Kidney epithelial cell (primary cell): ENCODE results near the gene RND3. TPM values are rescaled to one million over a fixed set of nuclear protein-coding genes. Genes with fewer than 3 reads are reported as not detected.
A peak's percentile ranks its signal among the peaks of the same experiment; 100 is the strongest.

ENCODE experiments used
- DNase-seq: peaks from one replicate; pipeline ENCODE4 v3.0.0-alpha.2; 2010; ENCODE audit warnings: low read depth
- H3K27me3 ChIP-seq: 2 replicates; pipeline ENCODE4 v1.6.0; 2011; ENCODE audit warnings: low read length; ENCODE audit not compliant: control insufficient read depth, insufficient read depth
- H3K36me3 ChIP-seq: 2 replicates; pipeline ENCODE4 v1.5.1; 2011; ENCODE audit warnings: low read length; ENCODE audit not compliant: control insufficient read depth, insufficient read depth
- H3K4me3 ChIP-seq: 2 replicates; pipeline ENCODE4 v1.5.1; 2011; ENCODE audit warnings: low read depth, mild to moderate bottlenecking, control low read depth, low read length
- total RNA-seq: library from RNA; depleted of rRNA; stranded (reverse); fragments of >200 nt; gene quantifications from 2 replicates; pipeline ENCODE4 v1.2.3, GENCODE V29; 2015
- TF ChIP-seq, protein P1 (sequence below): IDR thresholded peaks from 2 replicates; pipeline ENCODE4 v1.5.1; 2011; ENCODE audit warnings: mild to moderate bottlenecking, moderate library complexity, low read length, control low read depth, inconsistent platforms; ENCODE audit not compliant: insufficient read depth, poor library complexity, severe bottlenecking

RND3 gene
- total RNA-seq, 1 donor from 2014 or later: 259 TPM

DNA sequence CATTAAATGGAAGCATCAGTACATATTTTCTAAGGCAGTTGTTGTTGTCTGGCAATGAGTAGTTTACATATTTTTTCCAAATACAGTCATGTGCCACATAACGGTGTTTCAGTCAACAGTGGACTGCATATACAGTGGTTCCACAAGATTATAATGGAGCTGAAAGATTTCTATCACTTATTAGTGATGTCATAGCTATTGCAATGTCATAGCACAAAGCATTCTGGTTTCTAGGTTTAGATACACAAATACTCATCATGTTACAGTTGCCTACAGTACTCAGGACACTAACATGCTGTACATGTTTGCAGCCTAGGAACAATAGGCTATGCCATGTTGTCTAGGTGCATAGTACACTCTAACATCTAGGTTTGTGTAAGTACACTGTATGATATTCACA, 45.0 kb downstream of the RND3 start:
- Histone ChIP-seq H3K4me3 (no peak overlapping the region), H3K36me3 (no peaks in the 10 kb centered on the region), H3K27me3 (no peaks in the 10 kb centered on the region)
- no peak for DNase-seq
- TF ChIP-seq, protein P1, sequence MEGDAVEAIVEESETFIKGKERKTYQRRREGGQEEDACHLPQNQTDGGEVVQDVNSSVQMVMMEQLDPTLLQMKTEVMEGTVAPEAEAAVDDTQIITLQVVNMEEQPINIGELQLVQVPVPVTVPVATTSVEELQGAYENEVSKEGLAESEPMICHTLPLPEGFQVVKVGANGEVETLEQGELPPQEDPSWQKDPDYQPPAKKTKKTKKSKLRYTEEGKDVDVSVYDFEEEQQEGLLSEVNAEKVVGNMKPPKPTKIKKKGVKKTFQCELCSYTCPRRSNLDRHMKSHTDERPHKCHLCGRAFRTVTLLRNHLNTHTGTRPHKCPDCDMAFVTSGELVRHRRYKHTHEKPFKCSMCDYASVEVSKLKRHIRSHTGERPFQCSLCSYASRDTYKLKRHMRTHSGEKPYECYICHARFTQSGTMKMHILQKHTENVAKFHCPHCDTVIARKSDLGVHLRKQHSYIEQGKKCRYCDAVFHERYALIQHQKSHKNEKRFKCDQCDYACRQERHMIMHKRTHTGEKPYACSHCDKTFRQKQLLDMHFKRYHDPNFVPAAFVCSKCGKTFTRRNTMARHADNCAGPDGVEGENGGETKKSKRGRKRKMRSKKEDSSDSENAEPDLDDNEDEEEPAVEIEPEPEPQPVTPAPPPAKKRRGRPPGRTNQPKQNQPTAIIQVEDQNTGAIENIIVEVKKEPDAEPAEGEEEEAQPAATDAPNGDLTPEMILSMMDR: no peak

DNA sequence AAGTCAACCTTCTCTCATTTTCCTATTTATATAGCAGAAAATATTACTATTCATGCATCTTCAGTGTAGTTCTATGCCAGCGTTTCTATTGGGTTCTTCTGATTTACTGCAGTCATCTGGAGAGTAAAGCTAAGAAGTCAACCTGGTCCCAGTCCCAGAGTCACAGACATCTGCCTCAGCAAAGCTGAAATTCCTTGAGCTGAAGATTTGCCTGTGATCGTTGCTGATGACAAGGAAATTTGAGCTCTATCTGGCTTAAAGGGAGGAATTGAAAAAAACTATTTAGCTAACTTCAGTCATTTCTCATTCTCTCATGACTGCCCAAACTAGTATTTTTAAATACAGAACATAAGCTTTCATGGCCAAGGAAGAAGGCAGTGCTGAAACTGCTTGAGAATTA, 45.7 kb downstream of the RND3 start:
- Histone ChIP-seq H3K27me3 (no peaks in the 10 kb centered on the region), H3K36me3 (no peaks in the 10 kb centered on the region), H3K4me3 (no peak overlapping the region)
- DNase-seq: no peak
- TF ChIP-seq, protein P1: no peak

DNA sequence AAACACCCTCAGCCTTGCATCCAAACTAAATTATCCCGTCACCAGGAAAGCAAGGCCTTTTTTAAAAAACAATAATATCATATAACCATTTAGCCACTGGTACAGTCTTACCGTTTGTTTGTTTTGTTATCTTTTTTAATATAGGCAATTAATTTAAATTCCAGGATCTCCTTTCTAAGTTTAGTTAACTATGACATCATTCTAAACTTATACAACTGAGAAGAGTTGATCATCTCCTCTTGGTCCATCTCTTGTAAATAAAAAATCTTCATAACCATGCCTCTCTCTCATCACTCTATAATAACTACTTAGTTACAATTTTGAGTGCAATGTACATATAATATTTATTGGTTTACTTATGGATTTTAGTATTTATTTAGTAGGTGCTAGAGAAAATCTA, 46.2 kb downstream of the RND3 start:
- no peak for DNase-seq
- TF ChIP-seq, protein P1: no peak
- Histone ChIP-seq H3K36me3 (no peaks in the 10 kb centered on the region), H3K27me3 (no peaks in the 10 kb centered on the region), H3K4me3 (no peak overlapping the region)

GRCh38 chr2:150438654-150439053, 48.8 kb downstream of the RND3 start:
- Histone ChIP-seq H3K4me3 (no peak overlapping the region), H3K36me3 (no peaks in the 10 kb centered on the region), H3K27me3 (no peaks in the 10 kb centered on the region)
- TF ChIP-seq, protein P1: no peak
- peak; percentile 9 for DNase-seq

- H3K4me3 ChIP-seq: no peak overlapping the region
- no peaks in the 10 kb centered on the region for H3K27me3 ChIP-seq
- DNase-seq: no peak
- no peaks in the 10 kb centered on the region for H3K36me3 ChIP-seq
- TF ChIP-seq, protein P1: no peak
Observed at GRCh38 chr2:150438041-150438440, 49.4 kb downstream of the RND3 start.

GRCh38 chr2:150432312-150432625, 55.2 kb downstream of the RND3 start:
- no peak for DNase-seq
- TF ChIP-seq, protein P1: no peak
- H3K4me3 ChIP-seq: no peak overlapping the region
- H3K27me3 ChIP-seq: no peaks in the 10 kb centered on the region
- no peaks in the 10 kb centered on the region for H3K36me3 ChIP-seq
